Colonic mucosa (tissue), 4 donors: ENCODE measurements around the gene SPC25. TPM values are rescaled to one million over a fixed set of nuclear protein-coding genes. Genes with fewer than 3 reads are reported as not detected.

Experiments used
- DNase-seq: peaks from one replicate; pipeline ENCODE4 v3.0.0-alpha.2; 2020
- H3K27ac ChIP-seq: fragments of 200-600 bp; one replicate; pipeline ENCODE4 v1.8.0; 2021
- H3K27me3 ChIP-seq: fragments of 200-600 bp; one replicate; pipeline ENCODE4 v1.8.0; 2021
- H3K36me3 ChIP-seq: fragments of 200-600 bp; one replicate; pipeline ENCODE4 v1.8.0; 2021
- H3K4me1 ChIP-seq: fragments of 200-600 bp; one replicate; pipeline ENCODE4 v1.8.0; 2021; ENCODE audit warnings: mild to moderate bottlenecking
- H3K4me3 ChIP-seq: fragments of 200-600 bp; one replicate; pipeline ENCODE4 v1.8.0; 2021
- H3K9ac ChIP-seq, 2 donors: one replicate each; pipeline ENCODE4 v1.7.0; 2013; ENCODE audit warnings: control low read depth in 2 of 2, low read depth in 2 of 2, low read length in 2 of 2
- H3K9me3 ChIP-seq: fragments of 200-600 bp; one replicate; pipeline ENCODE4 v1.8.0; 2021
- CTCF ChIP-seq: fragments of 200-600 bp; IDR thresholded peaks from one replicate; pipeline ENCODE4 v1.8.0; 2022; ENCODE audit warnings: antibody characterized with exemption, mild to moderate bottlenecking
- intact Hi-C: fragments of 100-400 bp; cut with DNase I; formaldehyde crosslinking; loops from one replicate; pipeline ENCODE4 v1.14.1; 2022
- total RNA-seq, 2 donors: library from RNA; stranded (reverse); fragmentation: NEBNext Ultra II Directional in 1 of 2; extraction: Animal tissue kit (Norgen Biotek cat#: 25700) in 1 of 2; gene quantifications; one replicate each; pipeline ENCODE4 v1.2.1, GENCODE V29; 2021
- donor health status: healthy.
- donor health status: DM: no; HTN: no; CAD: no.
- donor health status: DM: no; HTN: no; CAD: no.

SPC25 gene
- total RNA-seq, 2 donors from 2014 or later: 5.2 to 16.0 TPM

GRCh38 chr2:168910330-168910729 is 20.1 kb upstream of the SPC25 start:
- intact Hi-C loops: no loop called here
- H3K4me3 ChIP-seq: no peak overlapping the region
- TF ChIP-seq CTCF: no peak
- H3K4me1 ChIP-seq: no peaks in the 10 kb centered on the region
- H3K27me3 ChIP-seq: no peaks in the 10 kb centered on the region
- no peak overlapping the region for H3K27ac ChIP-seq
- H3K9ac ChIP-seq: no peak overlapping the region
- no peak for DNase-seq
- H3K36me3 ChIP-seq: no peaks in the 10 kb centered on the region
- H3K9me3 ChIP-seq: no peaks in the 10 kb centered on the region

GRCh38 chr2:168907940-168908662 is 17.9 kb upstream of the SPC25 start:
- DNase-seq: no peak
- H3K27ac ChIP-seq: no peak overlapping the region
- intact Hi-C loops: no loop called here
- no peaks in the 10 kb centered on the region for H3K4me1 ChIP-seq
- no peaks in the 10 kb centered on the region for H3K36me3 ChIP-seq
- H3K9me3 ChIP-seq: no peaks in the 10 kb centered on the region
- H3K9ac ChIP-seq: no peak overlapping the region
- no peak for TF ChIP-seq CTCF
- H3K4me3 ChIP-seq: no peak overlapping the region
- H3K27me3 ChIP-seq: no peaks in the 10 kb centered on the region

DNA sequence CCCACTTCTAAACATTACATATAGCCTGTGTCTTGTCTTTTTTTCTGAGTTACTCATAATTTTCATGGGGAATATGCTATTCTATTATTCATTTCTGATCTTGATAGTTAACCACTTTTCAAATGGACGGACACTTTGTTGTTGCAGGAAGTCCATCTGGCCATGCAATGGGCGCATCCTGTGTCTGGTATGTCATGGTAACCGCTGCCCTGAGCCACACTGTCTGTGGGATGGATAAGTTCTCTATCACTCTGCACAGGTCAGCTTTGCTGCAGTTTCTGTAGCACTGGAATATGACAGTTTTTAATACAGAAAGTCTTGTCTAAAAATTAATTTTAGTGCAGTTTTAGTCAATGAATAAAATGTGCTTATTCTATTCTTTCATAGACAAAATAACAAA is 14.1 kb upstream of the SPC25 start:
- H3K36me3 ChIP-seq: no peaks in the 10 kb centered on the region
- H3K27ac ChIP-seq: no peak overlapping the region
- no peak for DNase-seq
- no peak for TF ChIP-seq CTCF
- H3K9ac ChIP-seq: no peak overlapping the region
- no peaks in the 10 kb centered on the region for H3K4me1 ChIP-seq
- H3K27me3 ChIP-seq: no peaks in the 10 kb centered on the region
- no peaks in the 10 kb centered on the region for H3K9me3 ChIP-seq
- H3K4me3 ChIP-seq: no peak overlapping the region
- intact Hi-C loops: no loop called here

- H3K9ac ChIP-seq: no peak overlapping the region
- intact Hi-C loops: no loop called here
- H3K4me1 ChIP-seq: no peaks in the 10 kb centered on the region
- H3K9me3 ChIP-seq: no peaks in the 10 kb centered on the region
- TF ChIP-seq CTCF: no peak
- H3K27ac ChIP-seq: no peak overlapping the region
- H3K27me3 ChIP-seq: no peaks in the 10 kb centered on the region
- H3K4me3 ChIP-seq: no peak overlapping the region
- DNase-seq: no peak
- no peaks in the 10 kb centered on the region for H3K36me3 ChIP-seq
Observed at GRCh38 chr2:168903888-168904287, 13.7 kb upstream of the SPC25 start.

DNA sequence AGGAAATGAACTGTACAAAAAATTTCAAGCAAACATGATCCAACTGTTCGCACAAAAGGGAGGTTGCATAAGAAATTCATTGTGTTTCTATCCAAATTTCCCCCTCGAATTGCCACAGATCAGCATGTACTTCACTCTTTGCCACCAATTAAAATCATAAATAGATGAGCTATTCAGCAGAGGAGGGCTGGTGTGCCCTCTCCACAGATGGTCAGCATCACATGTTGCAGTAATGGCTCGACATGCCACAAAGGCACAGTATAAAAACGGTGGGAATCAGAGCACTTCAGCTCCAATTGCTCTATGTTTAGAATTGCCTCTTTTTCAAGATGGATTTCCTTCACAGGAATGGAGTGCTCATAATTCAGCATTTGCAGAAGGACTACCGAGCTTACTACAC is 10.8 kb upstream of the SPC25 start, which contains the start of gene G6PC2:
G6PC2 (plus strand) TSS at position 289 of the 400 bp plus-strand sequence; CDS start at position 330, 41 bp downstream.
- no peaks in the 10 kb centered on the region for H3K27me3 ChIP-seq
- intact Hi-C loops: no loop called here
- no peak for TF ChIP-seq CTCF
- no peak within 1 kb of the TSS for H3K4me3 ChIP-seq
- H3K36me3 ChIP-seq: no peaks in the 10 kb centered on the region
- H3K4me1 ChIP-seq: no peaks in the 10 kb centered on the region
- H3K9me3 ChIP-seq: no peaks in the 10 kb centered on the region
- H3K27ac ChIP-seq: no peak within 1 kb of the TSS
- no peak within 1 kb of the TSS for H3K9ac ChIP-seq
- DNase-seq: no peak
